ENCODE results near the gene PLEKHN1.

DNA sequence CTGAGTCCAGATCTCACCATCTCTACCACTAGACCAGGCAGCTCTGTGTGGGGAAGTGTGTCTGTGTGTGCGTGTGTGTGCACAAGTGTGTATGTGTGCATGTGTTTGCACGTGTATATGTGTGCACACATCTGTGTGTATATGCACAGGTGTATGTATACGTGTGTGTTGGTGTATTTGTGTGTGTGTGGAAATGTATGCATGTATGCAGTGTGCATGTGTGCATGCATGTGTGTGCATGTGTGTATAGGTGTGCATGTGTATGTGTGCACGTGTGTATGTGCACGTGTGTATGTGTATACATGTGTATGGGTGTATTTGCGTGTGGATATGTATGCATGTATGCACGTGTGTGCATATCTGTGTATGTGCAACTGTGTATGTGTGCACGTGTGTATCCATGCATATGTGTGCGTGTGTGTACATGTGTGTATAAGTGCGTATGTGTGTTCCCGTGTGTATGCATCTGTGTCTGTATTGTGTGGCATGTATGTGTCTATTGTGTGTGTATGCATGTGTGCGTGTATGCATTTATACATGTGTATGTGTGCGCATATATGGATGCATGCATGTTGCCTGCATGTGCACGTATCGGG lies 3.1 kb downstream of the PLEKHN1 start:
- TF ChIP-seq SP1 (IDR thresholded peaks at IDR 0.05) (no peak), SUZ12 (IDR thresholded peaks at IDR 0.05) (no peak), BHLHE40 (IDR thresholded peaks at IDR 0.05; ENCODE audit: borderline replicate concordance) (no peak), ZNF384 (IDR thresholded peaks at IDR 0.05) (no peak), FOXM1 (IDR thresholded peaks at IDR 0.05; ENCODE audit: borderline replicate concordance) (no peak), TARDBP (IDR thresholded peaks at IDR 0.05) (no peak), NFRKB (IDR thresholded peaks at IDR 0.05) (no peak), LEF1 (IDR thresholded peaks at IDR 0.05; ENCODE audit: borderline replicate concordance) (no peak), ARNT (IDR thresholded peaks at IDR 0.05) (no peak), ELF4 (IDR thresholded peaks at IDR 0.05) (no peak), FOXK2 (IDR thresholded peaks at IDR 0.05) (no peak)
- TF ChIP-seq, protein P1, sequence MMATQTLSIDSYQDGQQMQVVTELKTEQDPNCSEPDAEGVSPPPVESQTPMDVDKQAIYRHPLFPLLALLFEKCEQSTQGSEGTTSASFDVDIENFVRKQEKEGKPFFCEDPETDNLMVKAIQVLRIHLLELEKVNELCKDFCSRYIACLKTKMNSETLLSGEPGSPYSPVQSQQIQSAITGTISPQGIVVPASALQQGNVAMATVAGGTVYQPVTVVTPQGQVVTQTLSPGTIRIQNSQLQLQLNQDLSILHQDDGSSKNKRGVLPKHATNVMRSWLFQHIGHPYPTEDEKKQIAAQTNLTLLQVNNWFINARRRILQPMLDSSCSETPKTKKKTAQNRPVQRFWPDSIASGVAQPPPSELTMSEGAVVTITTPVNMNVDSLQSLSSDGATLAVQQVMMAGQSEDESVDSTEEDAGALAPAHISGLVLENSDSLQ (IDR thresholded peaks at IDR 0.05): no peak

Data from HEK293T (cell line).